Measurements from ENCODE around the gene ALDH5A1.

DNA sequence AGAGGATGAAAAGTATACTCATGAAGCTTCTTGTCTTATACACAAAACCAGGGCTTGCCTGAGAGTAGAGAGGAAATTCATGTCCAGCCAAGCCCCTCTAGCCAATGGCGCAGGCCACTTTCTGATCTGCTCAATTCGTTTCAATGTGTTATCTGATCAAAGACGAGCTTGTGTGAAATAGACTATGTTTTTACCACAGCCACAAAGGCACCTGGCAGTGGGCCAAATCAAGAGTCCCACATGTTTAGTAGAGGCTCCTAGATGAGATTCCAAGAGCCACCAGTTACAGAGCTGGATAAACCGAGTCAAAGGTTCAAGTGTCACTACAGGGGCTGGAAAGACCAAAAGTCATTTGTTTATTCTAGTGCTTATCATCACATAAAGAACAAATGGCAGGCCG, 40.3 kb upstream of the ALDH5A1 start:
- TF ChIP-seq, protein P1, sequence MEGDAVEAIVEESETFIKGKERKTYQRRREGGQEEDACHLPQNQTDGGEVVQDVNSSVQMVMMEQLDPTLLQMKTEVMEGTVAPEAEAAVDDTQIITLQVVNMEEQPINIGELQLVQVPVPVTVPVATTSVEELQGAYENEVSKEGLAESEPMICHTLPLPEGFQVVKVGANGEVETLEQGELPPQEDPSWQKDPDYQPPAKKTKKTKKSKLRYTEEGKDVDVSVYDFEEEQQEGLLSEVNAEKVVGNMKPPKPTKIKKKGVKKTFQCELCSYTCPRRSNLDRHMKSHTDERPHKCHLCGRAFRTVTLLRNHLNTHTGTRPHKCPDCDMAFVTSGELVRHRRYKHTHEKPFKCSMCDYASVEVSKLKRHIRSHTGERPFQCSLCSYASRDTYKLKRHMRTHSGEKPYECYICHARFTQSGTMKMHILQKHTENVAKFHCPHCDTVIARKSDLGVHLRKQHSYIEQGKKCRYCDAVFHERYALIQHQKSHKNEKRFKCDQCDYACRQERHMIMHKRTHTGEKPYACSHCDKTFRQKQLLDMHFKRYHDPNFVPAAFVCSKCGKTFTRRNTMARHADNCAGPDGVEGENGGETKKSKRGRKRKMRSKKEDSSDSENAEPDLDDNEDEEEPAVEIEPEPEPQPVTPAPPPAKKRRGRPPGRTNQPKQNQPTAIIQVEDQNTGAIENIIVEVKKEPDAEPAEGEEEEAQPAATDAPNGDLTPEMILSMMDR (IDR thresholded peaks at IDR 0.05), result no peak
- TF ChIP-seq POLR2A (IDR thresholded peaks at IDR 0.05) (no peak), EP300 (IDR thresholded peaks at IDR 0.05) (no peak)

Data from tibial nerve (tissue), 4 donors.